BE2C (cell line): Measurements from ENCODE around the gene DAPL1.

Experiments used
- DNase-seq: peaks from one replicate; pipeline ENCODE4 v3.0.0-alpha.2; 2020
- H3K27me3 ChIP-seq: fragments of 250-450 bp; sonication (Bioruptor Pico); 2 replicates; pipeline ENCODE4 v1.5.1; 2020; ENCODE audit warnings: mild to moderate bottlenecking
- H3K36me3 ChIP-seq: fragments of 250-450 bp; sonication (Bioruptor Pico); 2 replicates; pipeline ENCODE4 v1.5.1; 2020; ENCODE audit warnings: mild to moderate bottlenecking
- H3K4me1 ChIP-seq: fragments of 250-450 bp; sonication (Bioruptor Pico); 2 replicates; pipeline ENCODE4 v1.5.1; 2020
- H3K4me3 ChIP-seq: 2 replicates; pipeline ENCODE4 v1.5.1; 2011; ENCODE audit warnings: low read depth, low read length
- H3K9me3 ChIP-seq: fragments of 250-450 bp; sonication (Bioruptor Pico); 2 replicates; pipeline ENCODE4 v1.5.1; 2020
- TF ChIP-seq, protein P1 (sequence below): IDR thresholded peaks from 2 replicates; pipeline ENCODE4 v1.5.1; 2012; ENCODE audit warnings: mild to moderate bottlenecking, low read depth, low read length

Gene DAPL1

DNA sequence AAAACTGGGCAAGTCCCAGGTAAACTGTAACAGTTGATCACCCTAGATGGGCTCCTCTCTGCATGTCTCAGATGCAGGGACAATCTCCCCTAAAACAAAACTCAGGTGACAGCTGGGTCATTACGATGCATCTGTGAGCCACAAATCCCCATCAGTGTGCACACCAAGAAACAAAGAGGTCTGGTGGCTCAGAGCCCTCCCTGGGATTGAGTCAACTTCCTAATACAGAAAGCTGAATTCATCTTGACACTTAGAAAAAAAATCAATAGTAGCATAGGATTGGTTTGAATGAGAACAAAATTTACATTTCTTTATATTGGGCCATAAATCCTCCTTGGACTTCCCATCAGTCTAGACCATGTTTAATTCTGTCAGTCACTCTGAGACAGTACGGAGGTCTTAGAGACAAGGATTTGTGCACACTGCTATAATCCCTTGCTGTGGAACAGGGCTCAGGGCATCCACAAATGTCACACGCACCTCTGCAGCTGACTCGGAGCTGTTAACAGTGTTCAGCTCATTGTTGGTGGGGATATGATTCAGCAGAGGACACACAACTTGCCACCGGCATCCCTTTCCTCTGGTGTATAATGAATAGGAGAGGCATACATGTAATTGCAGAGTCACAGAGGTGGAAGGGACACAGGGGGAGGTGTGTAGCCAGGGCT lies 44.5 kb upstream of the DAPL1 start:
- H3K9me3 ChIP-seq = no peaks in the 10 kb centered on the region
- no peaks in the 10 kb centered on the region for H3K36me3 ChIP-seq
- H3K4me1 ChIP-seq = no peaks in the 10 kb centered on the region
- TF ChIP-seq, protein P1, sequence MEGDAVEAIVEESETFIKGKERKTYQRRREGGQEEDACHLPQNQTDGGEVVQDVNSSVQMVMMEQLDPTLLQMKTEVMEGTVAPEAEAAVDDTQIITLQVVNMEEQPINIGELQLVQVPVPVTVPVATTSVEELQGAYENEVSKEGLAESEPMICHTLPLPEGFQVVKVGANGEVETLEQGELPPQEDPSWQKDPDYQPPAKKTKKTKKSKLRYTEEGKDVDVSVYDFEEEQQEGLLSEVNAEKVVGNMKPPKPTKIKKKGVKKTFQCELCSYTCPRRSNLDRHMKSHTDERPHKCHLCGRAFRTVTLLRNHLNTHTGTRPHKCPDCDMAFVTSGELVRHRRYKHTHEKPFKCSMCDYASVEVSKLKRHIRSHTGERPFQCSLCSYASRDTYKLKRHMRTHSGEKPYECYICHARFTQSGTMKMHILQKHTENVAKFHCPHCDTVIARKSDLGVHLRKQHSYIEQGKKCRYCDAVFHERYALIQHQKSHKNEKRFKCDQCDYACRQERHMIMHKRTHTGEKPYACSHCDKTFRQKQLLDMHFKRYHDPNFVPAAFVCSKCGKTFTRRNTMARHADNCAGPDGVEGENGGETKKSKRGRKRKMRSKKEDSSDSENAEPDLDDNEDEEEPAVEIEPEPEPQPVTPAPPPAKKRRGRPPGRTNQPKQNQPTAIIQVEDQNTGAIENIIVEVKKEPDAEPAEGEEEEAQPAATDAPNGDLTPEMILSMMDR = no peak
- no peak for DNase-seq
- no peaks in the 10 kb centered on the region for H3K27me3 ChIP-seq
- H3K4me3 ChIP-seq = no peak overlapping the region

DNA sequence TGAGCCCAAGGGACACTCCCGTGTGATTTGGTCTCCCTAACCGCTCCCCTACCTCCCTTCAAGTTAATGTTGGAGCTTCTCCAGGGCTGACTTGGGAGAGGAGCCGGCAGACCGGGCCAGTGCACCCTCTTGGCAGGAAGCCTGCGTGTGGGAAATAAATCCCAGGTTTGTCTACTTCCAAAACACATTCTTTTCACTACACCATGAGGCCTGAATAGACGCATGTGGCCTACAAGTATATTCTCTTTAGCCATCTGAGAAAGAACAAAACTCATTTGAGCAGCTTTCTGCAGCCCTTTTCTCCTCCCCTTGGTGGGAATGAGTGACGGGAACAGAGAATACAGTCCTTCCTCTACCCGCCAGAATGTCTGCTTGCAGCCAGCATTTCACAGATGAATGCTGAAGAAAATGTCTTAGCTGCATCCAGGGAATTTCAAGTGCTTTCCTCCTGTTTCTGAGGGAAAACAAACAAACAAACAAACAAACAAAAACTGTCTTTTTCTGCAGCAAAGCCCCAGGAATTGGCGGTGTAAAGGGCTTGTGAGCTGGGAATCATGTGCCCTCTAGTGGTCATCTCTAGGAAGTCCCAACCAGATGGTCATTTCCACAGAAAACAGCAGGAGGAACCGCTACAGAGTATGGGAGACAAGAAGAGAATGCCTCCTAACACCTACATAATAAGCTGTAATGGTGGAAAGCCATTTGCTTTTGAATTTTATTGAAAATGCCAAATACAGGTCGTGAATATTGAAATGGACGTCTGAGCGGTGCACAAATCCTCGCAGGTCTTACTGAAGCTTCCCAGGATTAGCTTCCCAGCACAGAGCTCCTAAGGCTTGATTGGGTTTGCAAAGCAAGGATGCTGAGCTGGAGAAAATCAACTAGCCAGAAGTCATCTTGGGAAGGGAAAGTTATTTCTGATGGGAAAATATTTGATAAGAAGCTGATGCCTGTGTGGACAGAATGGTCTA lies 41.2 kb upstream of the DAPL1 start:
- Histone ChIP-seq H3K4me1 (no peaks in the 10 kb centered on the region), H3K9me3 (no peaks in the 10 kb centered on the region), H3K4me3 (peak overlapping the region; percentile 46), H3K27me3 (no peaks in the 10 kb centered on the region), H3K36me3 (no peaks in the 10 kb centered on the region)
- peak; percentile 22 for DNase-seq
- TF ChIP-seq, protein P1 = peak; percentile 81

DNA sequence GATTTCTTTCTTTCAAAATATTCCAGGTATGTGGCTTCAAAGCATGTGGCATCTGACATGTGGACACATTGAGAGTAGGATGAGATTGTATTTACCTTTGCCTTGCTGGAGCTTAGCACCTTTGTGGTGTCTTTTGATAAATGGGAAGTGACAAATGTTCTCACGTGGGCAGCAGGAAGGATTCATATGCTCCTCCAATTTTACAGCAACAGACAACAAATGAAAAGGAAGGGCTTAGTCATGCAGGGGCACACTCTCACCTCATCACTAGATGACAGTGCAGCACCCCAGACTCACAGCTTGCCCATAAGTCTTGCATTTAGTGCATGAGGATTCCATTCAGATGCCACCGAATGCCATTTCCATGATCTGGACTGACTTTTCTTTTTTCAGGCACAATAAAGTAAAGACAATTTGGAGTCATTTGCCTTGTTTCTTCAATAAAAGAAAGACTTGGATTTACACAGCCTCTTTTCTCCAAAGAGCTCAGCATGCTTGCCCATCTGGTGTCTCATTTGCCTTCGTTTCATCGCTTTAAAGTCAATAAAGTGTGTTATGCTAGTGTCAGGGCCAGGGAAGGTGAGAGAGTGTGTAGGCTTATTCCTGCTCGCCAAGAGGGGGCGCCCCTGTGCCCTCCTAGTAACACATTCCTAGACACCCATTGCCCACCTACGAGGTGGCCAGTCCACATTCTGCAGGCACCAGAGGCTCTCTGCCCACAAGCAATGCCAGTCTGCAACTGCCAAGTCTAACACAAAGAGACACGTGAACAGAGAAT lies 39.6 kb upstream of the DAPL1 start:
- no peaks in the 10 kb centered on the region for H3K4me1 ChIP-seq
- H3K36me3 ChIP-seq = no peaks in the 10 kb centered on the region
- no peaks in the 10 kb centered on the region for H3K27me3 ChIP-seq
- no peak overlapping the region for H3K4me3 ChIP-seq
- TF ChIP-seq, protein P1 = peak; percentile 21
- no peak for DNase-seq
- no peaks in the 10 kb centered on the region for H3K9me3 ChIP-seq

DNA sequence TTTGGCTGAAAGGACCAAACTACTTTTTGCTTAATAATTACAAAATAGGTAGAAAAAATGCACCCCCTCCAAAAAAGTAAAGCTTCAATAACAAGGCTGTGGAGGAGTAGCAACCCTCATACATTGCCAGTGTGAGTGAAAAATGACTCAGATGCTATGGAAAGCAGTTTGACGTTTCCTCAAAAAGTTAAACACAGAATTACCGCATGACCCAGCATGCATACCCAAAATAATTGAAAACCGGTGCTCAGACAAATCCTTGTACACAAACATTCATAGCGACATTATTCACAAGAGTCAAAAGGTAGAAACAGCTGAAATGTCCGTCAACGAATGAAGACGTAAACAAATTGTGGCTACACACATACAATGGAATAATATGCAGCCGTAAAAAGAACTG lies 38.8 kb upstream of the DAPL1 start:
- TF ChIP-seq, protein P1 = no peak
- Histone ChIP-seq H3K9me3 (no peaks in the 10 kb centered on the region), H3K4me1 (no peaks in the 10 kb centered on the region), H3K36me3 (no peaks in the 10 kb centered on the region), H3K27me3 (no peaks in the 10 kb centered on the region), H3K4me3 (no peak overlapping the region)
- no peak for DNase-seq

DNA sequence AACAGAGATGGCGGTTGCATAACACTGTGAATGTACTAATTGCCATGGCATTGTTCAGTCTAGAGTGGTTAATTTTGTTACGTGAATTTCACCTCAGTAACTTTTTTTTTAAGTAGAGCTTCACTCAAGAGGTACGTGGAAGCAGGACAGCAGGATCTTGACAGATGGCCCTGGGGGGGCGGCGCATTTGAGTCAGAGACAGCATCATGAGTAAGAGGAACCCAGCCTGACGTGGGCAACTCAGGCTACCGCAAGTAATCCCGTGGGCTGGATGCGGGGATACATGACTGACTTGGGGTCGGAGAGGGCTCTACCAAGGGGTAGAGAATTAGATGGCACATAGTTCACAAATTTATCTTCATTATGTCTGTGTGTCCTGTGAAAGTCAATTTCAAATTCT lies 38.1 kb upstream of the DAPL1 start:
- no peaks in the 10 kb centered on the region for H3K4me1 ChIP-seq
- DNase-seq = no peak
- TF ChIP-seq, protein P1 = no peak
- H3K27me3 ChIP-seq = no peaks in the 10 kb centered on the region
- no peaks in the 10 kb centered on the region for H3K9me3 ChIP-seq
- H3K36me3 ChIP-seq = no peaks in the 10 kb centered on the region
- no peak overlapping the region for H3K4me3 ChIP-seq
